NCI-H510A (cell line): Measurements from ENCODE around the gene RAB15.
"Not testable (repeated sequence)": the region's sequence is repeated elsewhere in the genome, so short reads cannot be mapped to it uniquely, and the experiment has no call there.

Source experiments
- DNase-seq: peaks from one replicate; lab custom pipeline; 2025; lab: John Stamatoyannopoulos, UW

Gene RAB15

DNA sequence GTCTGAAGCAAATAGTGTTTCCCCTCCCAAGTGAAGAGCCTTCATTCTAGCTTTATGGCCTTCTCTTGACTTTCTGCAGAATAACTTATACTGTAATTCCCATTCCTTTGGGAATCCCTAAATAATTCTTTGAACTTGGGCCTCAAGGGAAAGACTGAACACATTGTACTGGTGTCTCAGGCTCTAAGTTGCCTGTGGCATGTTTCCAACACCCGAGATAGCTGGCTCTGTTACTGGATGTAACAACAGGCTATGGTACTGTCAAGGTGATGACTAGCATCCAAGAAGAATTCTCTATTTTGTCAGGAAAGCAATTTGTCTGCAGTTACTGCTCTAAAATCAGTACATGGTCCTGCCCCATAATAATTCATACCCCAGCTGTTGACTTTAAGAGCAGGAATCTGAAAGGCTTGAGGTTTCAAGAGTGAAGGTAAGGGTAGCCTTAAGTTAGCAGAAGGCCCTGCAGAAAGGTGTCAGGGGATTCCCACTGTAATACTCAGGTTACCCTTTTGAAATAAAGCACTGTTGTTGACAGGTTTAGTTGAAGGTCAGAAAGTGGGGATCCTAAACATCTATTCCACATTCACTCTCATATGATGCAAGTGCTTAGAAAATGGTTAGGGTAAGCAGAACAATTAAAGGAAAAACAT lies 34.8 kb downstream of the RAB15 start:
- DNase-seq = no peak

DNA sequence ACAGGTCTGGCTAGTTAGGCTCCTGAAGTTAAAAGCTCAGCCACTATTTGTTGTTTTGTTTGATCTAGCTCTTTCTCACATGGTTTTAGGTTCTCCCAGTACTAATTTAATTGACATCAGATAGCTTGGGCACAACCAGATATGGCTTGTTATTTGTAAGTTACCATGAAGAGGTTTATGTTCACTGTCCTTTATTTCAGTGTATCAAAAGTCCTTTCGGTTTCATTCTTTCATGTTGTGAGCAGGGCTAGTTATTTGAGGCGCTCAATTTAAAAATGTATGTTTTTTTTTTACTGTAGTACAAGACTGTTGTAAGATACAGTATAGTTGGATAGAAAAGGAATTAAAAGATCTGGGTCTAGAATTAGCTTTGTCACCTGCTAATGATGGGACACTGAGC lies 36.6 kb downstream of the RAB15 start:
- no peak for DNase-seq

DNA sequence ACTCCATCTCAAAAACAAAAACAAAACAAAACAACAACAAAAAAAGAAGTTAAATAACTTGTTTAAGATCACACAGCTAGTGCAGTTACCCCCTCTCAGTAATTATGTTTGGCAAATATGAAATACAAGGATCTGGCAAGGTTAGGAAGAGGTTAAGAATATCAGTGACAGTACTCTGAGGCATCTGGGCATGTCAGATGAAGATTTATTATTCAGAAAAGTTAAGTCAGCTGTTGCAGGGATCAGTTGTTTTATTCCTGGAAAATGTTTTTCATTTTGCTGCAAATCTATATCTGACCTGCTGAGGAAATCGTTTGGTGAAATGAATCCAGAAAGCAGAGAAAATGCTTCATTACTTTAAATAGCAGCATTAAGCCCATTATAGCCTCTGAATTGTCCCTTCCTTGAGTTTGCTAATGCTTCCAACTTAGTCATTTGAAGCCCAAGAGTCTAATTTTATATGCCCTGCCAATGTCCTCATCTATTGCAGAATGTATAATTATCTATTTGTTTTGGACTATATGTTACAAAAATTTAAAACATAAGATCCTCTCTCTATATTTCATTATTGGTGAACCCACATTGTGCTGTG lies 37.7 kb downstream of the RAB15 start:
- DNase-seq = no peak

DNA sequence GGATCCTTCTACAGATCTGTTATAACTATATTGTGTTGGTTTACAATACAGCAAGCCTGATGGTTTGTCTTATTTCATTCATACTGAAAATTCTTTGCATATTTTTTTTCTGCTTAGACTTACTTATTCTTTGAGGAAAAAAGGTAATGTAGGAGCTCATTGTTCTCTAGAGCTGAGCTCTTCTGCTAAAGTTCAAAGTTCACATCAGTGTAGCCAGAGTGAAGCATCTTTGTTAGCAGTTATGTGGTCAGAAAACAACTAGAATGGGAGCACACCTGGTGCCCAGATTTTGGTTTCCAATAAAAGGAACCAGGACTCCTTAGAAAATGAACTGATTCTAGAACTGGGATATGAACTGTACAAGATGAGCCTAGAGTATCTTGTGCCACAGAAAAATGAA lies 39.9 kb downstream of the RAB15 start:
- DNase-seq = no peak

DNA sequence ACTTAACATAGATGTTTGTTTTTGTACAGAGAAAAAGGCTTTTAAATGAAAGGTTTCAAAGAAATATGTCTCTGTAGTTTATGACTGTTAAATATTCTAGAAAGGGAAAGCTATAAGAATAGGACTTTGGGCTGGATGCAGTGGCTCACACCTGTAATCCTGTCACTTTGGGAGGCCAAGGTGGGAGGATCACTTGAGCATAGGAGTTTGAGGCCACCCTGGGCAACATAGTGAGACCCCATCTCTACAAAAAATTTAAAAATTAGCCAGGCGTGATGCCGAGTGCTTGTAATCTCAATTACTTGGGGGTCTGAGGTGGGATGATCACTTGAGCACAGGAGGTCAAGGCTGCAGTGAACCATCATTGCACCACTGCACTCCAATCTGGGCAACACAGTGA lies 41.0 kb downstream of the RAB15 start:
- no peak for DNase-seq

DNA sequence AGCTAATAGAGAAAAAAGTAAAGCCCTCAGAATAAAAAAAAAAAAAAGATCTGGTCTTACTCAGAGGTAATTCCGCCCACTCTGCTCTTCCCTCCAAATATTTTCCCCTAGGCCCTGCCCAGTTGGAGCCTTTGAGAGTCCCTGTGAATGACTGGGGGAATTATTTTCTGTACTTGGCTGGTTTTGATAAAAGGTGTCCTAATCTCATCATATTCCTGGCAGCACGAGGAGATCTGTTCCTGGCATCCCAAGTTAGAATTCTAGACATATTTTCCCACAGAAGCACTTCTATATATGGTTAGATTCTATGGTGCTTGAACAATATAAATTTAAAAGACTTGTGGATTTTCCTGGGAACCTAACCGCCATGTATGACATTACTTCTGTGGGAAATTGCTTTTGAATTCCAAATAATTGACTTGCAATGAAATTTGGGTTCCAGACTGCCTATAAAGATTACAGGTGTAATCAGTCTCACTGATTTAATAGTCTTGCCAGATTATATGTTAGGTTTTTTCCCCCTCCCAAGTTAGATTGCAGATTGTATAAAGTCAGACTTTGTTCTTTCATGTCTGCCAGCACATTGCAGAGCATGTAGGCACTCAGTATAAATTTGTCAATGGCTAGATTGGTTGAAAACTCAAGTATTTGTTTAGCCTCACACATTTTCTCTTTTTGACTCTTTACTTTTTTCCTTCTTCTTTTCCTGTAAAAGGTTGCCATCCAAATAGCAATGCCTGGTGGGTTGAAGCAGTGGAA lies 41.9 kb downstream of the RAB15 start:
- DNase-seq = no peak

DNA sequence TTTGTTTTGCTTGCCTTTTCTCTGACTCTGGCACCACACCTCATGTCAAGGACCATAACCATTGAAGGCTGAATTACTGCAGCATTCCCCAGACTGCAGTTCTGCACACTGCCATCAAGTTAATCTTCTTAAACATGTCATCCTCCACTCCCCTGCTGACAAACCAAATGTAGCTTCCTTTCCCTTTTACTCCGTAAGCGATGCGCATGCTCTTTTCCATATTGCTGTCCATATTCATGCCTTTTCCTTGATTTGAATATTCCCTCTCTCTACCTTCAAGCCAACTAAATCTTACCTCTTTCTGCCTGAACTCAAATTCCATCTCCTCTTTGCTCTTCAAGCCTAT lies 43.1 kb downstream of the RAB15 start:
- no peak for DNase-seq

DNA sequence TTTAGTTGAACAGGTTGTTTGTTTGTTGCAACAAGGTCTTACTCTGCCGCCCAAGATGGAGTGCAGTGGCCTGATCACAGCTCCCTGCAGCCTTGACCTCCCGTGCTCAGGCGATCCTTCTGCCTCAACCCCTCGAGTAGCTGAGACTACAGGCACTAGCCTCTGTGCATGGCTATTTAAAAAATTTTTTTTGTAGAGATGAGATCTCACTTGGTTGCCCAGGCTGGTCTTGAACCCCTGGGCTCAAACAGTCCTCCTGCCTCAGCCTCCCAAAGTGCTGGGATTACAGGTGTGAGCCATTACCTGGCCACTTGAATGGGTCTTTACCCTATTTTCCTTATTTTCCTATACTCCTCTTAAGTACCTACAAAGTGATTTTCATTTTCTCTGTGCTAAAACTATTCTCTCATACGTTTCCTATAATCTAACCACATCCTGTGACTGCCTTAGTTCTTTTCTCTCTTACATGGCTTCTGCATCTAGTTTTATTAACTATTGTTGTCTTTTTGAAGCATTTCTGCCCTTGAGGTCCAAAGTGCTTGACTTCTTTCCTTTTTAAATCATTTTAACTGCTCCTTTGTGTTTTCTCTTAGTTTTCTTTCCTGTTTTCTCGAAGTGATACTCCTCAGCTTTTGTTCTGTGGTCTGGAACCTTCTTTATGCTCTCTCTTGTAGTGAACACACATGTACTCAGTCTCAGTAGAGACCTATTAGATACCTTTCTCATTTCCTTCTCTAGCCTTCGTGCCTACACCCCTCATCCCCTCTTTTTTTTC lies 43.7 kb downstream of the RAB15 start:
- no peak for DNase-seq

DNA sequence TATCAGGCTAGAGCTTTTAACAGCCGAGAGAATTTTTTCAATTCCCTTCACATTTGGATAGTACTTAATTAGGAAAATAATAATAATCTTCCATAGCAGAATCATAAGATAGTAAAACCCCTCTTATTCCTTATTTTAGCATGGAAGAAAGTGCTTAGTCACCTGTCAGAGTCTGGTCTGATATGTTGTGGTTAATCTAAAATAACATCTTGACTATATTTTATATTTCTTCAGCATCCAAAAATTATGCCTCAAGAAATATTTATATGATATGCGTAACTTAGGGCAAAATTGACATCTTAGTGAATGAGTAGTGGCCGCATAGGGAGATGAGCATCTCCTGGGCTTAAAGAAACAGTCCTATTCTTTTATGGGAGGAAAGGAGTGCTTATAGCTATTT lies 45.1 kb downstream of the RAB15 start:
- no peak for DNase-seq

DNA sequence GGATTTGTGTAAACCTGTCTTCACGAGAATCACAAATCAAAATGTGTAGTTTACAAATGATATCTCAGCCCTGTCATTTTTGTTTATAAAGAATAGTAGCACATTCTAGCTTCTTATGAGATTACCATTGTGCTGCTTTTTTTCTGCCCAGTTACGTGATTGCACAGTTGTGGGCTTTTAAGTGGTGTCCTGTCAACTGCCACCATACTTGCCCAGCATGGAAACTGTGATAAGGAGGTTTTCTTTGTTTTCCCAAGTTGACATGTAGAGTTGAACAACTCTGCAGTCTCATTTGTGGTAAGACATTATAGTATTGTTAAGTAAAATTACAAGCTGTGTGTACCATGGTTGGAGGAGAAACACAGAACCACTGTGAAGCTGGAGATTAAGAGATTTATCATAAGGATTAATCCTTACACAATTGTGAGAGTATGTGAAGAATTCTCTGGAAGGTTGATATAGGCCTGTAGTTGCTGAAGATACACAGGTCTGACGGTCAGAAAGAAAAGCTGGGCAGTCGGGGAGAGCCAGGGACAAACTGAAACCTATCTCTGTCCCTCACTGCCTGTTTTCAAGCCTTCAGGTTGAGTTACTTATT lies 45.6 kb downstream of the RAB15 start:
- no peak for DNase-seq

DNA sequence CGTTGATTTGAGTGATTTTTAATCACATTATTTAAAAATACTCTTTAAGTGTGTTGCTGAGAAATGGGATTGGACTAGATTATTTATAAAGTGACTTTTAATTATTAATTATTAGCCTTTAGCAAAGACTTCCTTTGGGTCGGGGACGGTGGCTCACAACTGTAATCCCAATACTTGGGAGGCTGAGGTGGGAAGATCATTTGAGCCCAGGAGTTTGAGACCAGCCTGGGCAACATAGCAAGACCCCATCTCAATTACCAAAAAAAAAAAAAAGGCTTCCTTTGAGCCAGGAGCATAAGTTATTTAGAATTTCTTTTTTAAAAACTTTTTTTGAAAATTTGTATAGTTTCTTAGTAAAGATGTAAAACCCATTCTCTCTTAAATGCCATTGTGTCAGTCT lies 49.1 kb downstream of the RAB15 start:
- no peak for DNase-seq

DNA sequence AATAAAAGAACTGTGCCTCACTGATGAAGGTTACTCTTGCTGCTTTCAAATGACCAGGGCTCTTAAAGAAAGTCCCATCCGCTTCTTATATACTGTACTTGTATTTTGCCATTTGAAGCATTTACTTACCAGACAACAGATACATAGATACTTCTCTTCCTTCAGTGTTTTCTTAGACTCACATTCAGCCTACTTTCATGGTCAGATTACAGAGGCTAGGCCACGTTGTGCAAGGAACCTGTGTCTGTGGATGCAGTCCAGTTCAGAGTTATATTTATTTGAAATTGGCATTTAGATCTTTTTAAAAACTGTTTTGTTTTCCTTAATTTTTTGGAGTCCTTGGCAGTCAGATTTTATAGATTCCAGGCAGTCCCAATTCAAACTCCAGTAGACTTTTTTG lies 51.7 kb downstream of the RAB15 start:
- DNase-seq = no peak

DNA sequence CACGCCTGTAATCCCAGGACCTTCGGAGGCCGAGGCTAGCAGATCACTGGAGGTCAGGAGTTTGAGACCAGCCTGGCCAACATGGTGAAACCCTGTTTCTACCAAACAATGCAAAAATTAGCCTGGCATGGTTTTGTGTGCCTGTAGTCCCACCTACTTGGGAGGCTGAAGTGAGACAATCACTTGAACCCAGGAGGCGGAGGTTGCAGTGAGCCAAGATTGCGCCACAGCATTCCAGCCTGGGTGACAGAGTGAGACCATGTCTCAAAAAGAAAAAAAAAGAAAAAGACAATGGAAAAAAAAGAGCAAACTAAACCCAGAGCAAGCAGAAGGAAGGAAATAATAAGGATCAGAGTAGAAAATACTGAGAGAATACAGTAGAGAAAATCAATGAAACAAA lies 52.5 kb downstream of the RAB15 start:
- DNase-seq = no peak

DNA sequence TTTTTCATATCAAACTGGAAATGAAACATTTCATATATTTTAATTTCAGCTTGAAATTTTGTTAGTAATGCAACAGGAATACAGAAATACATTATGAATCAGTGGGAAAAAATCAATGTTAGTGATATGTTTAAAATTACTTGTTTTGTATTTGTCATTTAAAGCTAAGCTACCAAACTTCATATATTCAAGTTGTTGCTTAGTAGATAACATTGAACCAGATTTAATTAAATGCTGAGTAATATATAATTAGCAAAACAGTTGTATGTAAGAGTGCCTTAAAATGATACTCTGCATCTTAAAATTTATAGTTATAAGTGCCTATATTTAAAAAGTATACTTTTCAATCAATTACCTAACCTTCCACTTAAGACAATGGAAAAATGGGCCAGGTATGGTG lies 52.9 kb downstream of the RAB15 start:
- DNase-seq = no peak

DNA sequence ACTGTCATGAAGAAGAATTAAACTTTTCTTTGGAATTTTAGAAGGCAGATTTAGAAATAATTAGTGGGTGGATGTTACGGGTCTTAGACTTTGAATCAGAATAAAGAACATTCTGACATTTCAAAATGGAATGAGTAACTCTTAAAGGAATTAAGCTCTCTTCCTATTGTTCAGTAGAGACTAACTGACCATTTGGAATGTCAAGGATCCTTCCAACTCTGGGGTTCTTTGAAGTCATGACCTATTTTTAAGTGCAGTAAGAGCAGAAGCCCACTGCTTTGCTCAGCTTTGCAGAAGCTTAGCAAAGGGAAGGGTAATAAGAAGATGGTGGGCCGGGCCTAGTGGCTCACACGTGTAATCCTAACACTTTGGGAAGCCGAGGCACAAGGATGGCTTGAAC lies 53.9 kb downstream of the RAB15 start:
- no peak for DNase-seq

DNA sequence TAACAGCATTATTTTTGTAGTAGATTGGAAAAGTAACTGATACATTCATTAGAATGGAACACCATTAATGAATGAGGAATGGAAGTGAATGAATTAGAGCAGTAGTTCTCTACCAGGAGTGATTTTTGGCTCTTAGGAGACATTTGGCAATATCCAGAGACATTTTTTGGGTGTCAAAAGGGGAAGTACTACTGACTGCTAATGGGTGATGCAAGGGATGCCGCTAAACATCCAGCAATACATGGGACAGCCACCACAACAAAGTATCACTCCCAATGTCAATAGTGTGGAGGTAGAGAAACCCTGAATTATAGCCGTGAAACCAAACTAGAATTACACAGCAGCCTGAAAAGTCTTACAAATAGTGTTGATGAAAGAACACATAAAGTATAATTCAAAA lies 56.3 kb downstream of the RAB15 start:
- no peak for DNase-seq

DNA sequence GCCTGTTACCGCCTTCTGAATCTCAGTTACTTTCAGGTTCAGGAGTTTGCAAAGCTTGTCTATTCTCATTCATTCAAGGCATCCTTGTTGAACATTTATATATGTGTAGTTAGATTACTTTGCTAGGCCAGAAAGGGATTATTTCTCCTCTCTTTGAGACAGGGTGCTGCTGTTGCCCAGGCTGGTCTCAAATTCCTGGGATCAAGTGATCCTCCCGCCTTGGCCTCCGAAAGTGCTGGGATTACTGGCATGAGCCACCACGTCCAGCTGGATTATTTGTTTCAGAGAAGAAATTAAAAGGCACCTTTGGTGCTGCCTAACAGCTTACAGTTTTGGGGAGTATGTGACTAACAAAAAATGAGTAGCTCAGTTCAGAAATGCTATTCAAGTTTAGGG lies 57.1 kb downstream of the RAB15 start:
- DNase-seq = no peak

DNA sequence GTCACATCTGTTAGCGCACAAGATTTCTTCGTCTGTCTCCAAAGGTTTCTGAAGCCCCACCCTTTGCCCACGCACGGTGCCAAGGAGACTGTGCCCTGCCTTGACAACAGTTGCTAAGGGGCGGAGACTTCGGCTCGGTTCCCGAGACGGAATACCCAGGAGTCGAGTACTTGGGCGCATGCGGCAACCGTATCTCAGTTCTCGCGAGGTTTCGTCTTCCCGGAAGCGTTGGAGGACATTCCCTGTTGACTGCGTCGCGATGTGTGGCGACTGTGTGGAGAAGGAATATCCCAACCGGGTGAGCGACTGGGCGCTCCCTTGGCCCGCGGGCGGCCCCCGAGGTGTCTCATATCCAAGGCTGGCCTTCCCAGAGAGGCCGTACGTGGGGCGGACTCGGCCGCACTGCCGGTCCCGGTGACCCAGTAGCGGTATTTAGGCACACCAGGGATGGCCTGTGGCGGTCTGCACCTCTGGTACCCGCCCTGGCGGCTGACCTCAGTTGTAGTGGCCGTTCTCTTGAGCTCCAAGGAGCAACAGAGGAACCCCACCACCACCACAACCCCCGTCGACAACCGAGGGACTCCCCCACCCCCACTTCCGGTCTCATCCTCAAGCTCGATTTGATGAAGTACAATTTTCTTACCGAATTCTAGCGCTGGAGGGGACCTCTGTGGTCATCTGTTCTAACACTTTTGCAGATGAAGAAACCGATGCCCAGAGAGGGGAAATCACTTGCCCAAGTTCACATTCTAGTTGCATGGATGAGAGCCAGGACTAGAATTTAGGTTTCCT lies 57.7 kb downstream of the RAB15 start, which contains the start of gene CHURC1:
Gene CHURC1 (plus strand): TSS at position 219 of the 792 bp plus-strand sequence. CDS start 41 bp downstream, at position 260.
- peak; percentile 94 for DNase-seq

DNA sequence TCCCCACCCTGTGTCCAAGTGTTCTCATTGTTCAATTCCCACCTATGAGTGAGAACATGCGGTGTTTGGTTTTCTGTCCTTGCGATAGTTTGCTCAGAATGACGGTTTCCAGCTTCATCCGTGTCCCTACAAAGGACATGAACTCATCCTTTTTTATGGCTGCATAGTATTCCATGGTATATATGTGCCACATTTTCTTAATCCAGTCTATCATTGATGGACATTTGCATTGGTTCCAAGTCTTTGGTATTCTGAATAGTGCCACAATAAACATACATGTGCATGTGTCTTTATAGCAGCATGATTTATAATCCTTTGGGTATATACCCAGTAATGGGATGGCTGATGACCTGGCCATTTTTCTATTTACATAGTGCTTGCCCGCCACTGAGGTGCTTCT lies 58.7 kb downstream of the RAB15 start:
- not testable (repeated sequence) for DNase-seq

DNA sequence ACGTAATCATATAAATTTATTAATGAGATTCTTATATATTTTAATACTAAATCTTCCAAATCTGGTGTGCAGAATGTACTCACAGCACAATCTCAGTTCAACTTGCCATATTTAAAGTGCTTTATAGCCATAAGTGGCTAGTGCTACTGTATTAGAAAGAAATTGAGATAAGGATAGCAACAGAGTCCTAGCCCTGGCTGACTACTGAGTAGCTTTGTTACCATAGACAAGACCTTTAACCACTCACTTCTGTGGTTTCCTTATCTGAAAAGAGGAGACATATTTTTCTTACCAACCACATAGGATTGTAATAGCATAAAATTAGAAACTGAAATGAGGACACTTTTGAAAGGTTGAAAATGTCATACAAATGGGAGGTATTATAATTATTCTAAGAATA lies 59.9 kb downstream of the RAB15 start:
- no peak for DNase-seq

DNA sequence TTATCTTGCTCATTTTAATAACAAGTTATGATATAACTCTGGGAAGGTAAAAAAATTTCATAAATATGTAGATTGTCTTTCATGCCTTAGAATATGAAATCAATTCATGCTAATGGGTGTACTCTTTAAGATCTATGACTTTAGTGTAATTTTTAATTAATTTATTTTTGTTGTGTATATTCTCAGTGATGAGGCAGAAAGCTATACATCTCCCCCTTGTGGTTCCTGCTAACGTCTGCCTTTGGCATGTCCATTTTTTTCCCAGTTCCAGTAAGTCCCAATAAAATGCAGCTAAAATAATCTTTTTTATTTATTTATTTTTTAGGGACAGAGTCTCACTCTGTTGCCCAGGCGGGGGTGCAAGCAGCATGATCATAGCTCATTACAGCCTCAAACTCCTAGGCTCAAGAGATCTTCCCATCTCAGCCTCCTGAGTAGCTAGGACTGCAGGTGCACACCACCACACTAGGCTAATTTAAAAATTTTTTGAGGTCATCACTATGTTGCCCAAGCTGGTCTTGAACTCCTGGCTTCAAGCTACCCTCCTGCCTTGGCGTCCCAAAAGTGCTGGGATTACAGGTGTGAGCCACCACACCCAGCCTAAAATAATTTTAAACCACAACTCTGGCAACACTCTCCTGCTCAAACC lies 61.2 kb downstream of the RAB15 start:
- no peak for DNase-seq
